HG03066 (cell line): ENCODE results near the gene PRR7.

Experiments
- ATAC-seq: cut with Tn5 transposase; IDR thresholded peaks from one replicate; pipeline ENCODE4 v1.9.1; 2021; ENCODE audit warnings: low read depth; ENCODE audit not compliant: unreplicated experiment

Gene PRR7

GRCh38 chr5:177434437-177434836, 12.2 kb upstream of the PRR7 start:
- ATAC-seq = no peak

GRCh38 chr5:177434942-177435738, 11.5 kb upstream of the PRR7 start:
- no peak for ATAC-seq

GRCh38 chr5:177435847-177436536, 10.6 kb upstream of the PRR7 start:
- no peak for ATAC-seq

- no peak for ATAC-seq
Observed at GRCh38 chr5:177437623-177438022, 9.0 kb upstream of the PRR7 start.

- ATAC-seq = no peak
Observed at GRCh38 chr5:177438468-177438867, 8.1 kb upstream of the PRR7 start.

GRCh38 chr5:177439518-177440053, 7.0 kb upstream of the PRR7 start:
- ATAC-seq = no peak

- no peak for ATAC-seq
Observed at GRCh38 chr5:177440211-177440989, 6.2 kb upstream of the PRR7 start.

- no peak for ATAC-seq
Observed at GRCh38 chr5:177440990-177441780, 5.4 kb upstream of the PRR7 start.

- ATAC-seq = no peak
Observed at GRCh38 chr5:177442066-177442826, 4.4 kb upstream of the PRR7 start.

- no peak for ATAC-seq
Observed at GRCh38 chr5:177443144-177443983, 3.2 kb upstream of the PRR7 start.

GRCh38 chr5:177444106-177445051, 2.2 kb upstream of the PRR7 start:
- no peak for ATAC-seq

GRCh38 chr5:177445052-177445916, 1.3 kb upstream of the PRR7 start:
- ATAC-seq = no peak

GRCh38 chr5:177445917-177446199, 756 bp upstream of the PRR7 start:
- no peak for ATAC-seq

- peak; percentile 30 for ATAC-seq
Observed at GRCh38 chr5:177447066-177447610, 524 bp downstream of the PRR7 start.

- ATAC-seq = no peak
Observed at GRCh38 chr5:177447611-177448243, 1.1 kb downstream of the PRR7 start.
